GM20431 (cell line): Measurements from ENCODE around the gene SLC6A1.

Experiments
- in situ Hi-C: fragments of 300-500 bp; cut with MseI, MboI; formaldehyde crosslinking; loops from one replicate; pipeline ENCODE4 v1.15.0; 2020; ENCODE audit warnings: low sequenced_read_pairs; ENCODE audit not compliant: unreplicated experiment

Gene SLC6A1

GRCh38 chr3:10968401-10968800 is 24.1 kb upstream of the SLC6A1 start:
- in situ Hi-C loops, result no loop called here

GRCh38 chr3:10970306-10970960 is 22.1 kb upstream of the SLC6A1 start:
- in situ Hi-C loops, result no loop called here

GRCh38 chr3:10972072-10972782 is 20.3 kb upstream of the SLC6A1 start:
- in situ Hi-C loops, result no loop called here

GRCh38 chr3:10973046-10973595 is 19.4 kb upstream of the SLC6A1 start:
- in situ Hi-C loops, result no loop called here

- in situ Hi-C loops, result no loop called here
Measured at GRCh38 chr3:10974131-10974530, 18.4 kb upstream of the SLC6A1 start.

GRCh38 chr3:10974746-10975375 is 17.7 kb upstream of the SLC6A1 start:
- in situ Hi-C loops, result no loop called here

GRCh38 chr3:10975695-10976234 is 16.8 kb upstream of the SLC6A1 start:
- in situ Hi-C loops, result no loop called here

GRCh38 chr3:10976770-10977169 is 15.8 kb upstream of the SLC6A1 start:
- in situ Hi-C loops, result no loop called here

- in situ Hi-C loops, result no loop called here
Measured at GRCh38 chr3:10977892-10978510, 14.5 kb upstream of the SLC6A1 start.

GRCh38 chr3:10978956-10979355 is 13.6 kb upstream of the SLC6A1 start:
- in situ Hi-C loops, result no loop called here

- in situ Hi-C loops, result no loop called here
Measured at GRCh38 chr3:10980312-10980711, 12.2 kb upstream of the SLC6A1 start.

- in situ Hi-C loops, result no loop called here
Measured at GRCh38 chr3:10981031-10981430, 11.5 kb upstream of the SLC6A1 start.

GRCh38 chr3:10981961-10982360 is 10.6 kb upstream of the SLC6A1 start:
- in situ Hi-C loops, result no loop called here

- in situ Hi-C loops, result no loop called here
Measured at GRCh38 chr3:10982782-10983181, 9.8 kb upstream of the SLC6A1 start.

- in situ Hi-C loops, result no loop called here
Measured at GRCh38 chr3:10983219-10983916, 9.2 kb upstream of the SLC6A1 start.

- in situ Hi-C loops, result no loop called here
Measured at GRCh38 chr3:10984371-10984896, 8.1 kb upstream of the SLC6A1 start.

GRCh38 chr3:10985181-10985580 is 7.4 kb upstream of the SLC6A1 start:
- in situ Hi-C loops, result no loop called here

GRCh38 chr3:10986592-10986991 is 6.0 kb upstream of the SLC6A1 start:
- in situ Hi-C loops, result no loop called here

GRCh38 chr3:10988001-10988665 is 4.4 kb upstream of the SLC6A1 start:
- in situ Hi-C loops, result no loop called here
